ENCODE results near the gene FOXP3. TPM values are rescaled to one million over a fixed set of nuclear protein-coding genes. Genes with fewer than 3 reads are reported as not detected.

The FOXP3 gene
- total RNA-seq, 1 experiment from 2014 or later: not detected

GRCh38 chrX:49228185-49228584 is 36.3 kb downstream of the FOXP3 start:
- H3K9me3 ChIP-seq (ENCODE audit: low read depth, low read length, poor library complexity, severe bottlenecking): no peaks in the 10 kb centered on the region
- no peak for TF ChIP-seq CTCF (conservative IDR thresholded peaks at IDR 0.05; ENCODE audit: low read depth, low read length)
- TF ChIP-seq EZH2 (IDR thresholded peaks at IDR 0.05; ENCODE audit: borderline replicate concordance, low read depth, low read length, poor library complexity, severe bottlenecking): no peak
- no peak overlapping the region for H3K27ac ChIP-seq (ENCODE audit: low read depth, low read length, poor library complexity, severe bottlenecking)
- no peak overlapping the region for H3K4me3 ChIP-seq (ENCODE audit: low read depth, low read length, poor library complexity, severe bottlenecking)
- no peaks in the 10 kb centered on the region for H3K27me3 ChIP-seq (replicated peaks; ENCODE audit: insufficient read depth, low read depth, low read length, poor library complexity)
- intact Hi-C loops (cut with micrococcal nuclease; ENCODE audit: unreplicated experiment): no loop called here
- POLR2A ChIA-PET (ENCODE audit: low non-redundant PET): no interaction called here
- H3K36me3 ChIP-seq (ENCODE audit: insufficient read depth, low read length, poor library complexity, severe bottlenecking): no peaks in the 10 kb centered on the region
- CTCF ChIA-PET: no interaction called here
- DNase-seq (ENCODE audit: low spot score): no peak
- H3K4me1 ChIP-seq (ENCODE audit: insufficient read depth, low read length, poor library complexity, severe bottlenecking): no peaks in the 10 kb centered on the region
- no TSS peak for BruUV-seq (replicated peaks)

- no TSS peak for BruUV-seq (replicated peaks)
- no peaks in the 10 kb centered on the region for H3K9me3 ChIP-seq (ENCODE audit: low read depth, low read length, poor library complexity, severe bottlenecking)
- TF ChIP-seq CTCF (conservative IDR thresholded peaks at IDR 0.05; ENCODE audit: low read depth, low read length) (no peak), EZH2 (IDR thresholded peaks at IDR 0.05; ENCODE audit: borderline replicate concordance, low read depth, low read length, poor library complexity, severe bottlenecking) (no peak)
- no peaks in the 10 kb centered on the region for H3K36me3 ChIP-seq (ENCODE audit: insufficient read depth, low read length, poor library complexity, severe bottlenecking)
- no peaks in the 10 kb centered on the region for H3K4me1 ChIP-seq (ENCODE audit: insufficient read depth, low read length, poor library complexity, severe bottlenecking)
- no peaks in the 10 kb centered on the region for H3K27me3 ChIP-seq (replicated peaks; ENCODE audit: insufficient read depth, low read depth, low read length, poor library complexity)
- DNase-seq (ENCODE audit: low spot score): no peak
- H3K4me3 ChIP-seq (ENCODE audit: low read depth, low read length, poor library complexity, severe bottlenecking): no peak overlapping the region
- CTCF ChIA-PET: no interaction called here
- intact Hi-C loops (cut with micrococcal nuclease; ENCODE audit: unreplicated experiment): no loop called here
- no peak overlapping the region for H3K27ac ChIP-seq (ENCODE audit: low read depth, low read length, poor library complexity, severe bottlenecking)
- POLR2A ChIA-PET (ENCODE audit: low non-redundant PET): no interaction called here
These were observed 36.8 kb downstream of the FOXP3 start for GRCh38 chrX:49227726-49228125.

- POLR2A ChIA-PET (ENCODE audit: low non-redundant PET): no interaction called here
- H3K27ac ChIP-seq (ENCODE audit: low read depth, low read length, poor library complexity, severe bottlenecking): no peak overlapping the region
- DNase-seq (ENCODE audit: low spot score): no peak
- no TSS peak for BruUV-seq (replicated peaks)
- intact Hi-C loops (cut with micrococcal nuclease; ENCODE audit: unreplicated experiment): no loop called here
- H3K27me3 ChIP-seq (replicated peaks; ENCODE audit: insufficient read depth, low read depth, low read length, poor library complexity): no peaks in the 10 kb centered on the region
- TF ChIP-seq EZH2 (IDR thresholded peaks at IDR 0.05; ENCODE audit: borderline replicate concordance, low read depth, low read length, poor library complexity, severe bottlenecking): no peak
- TF ChIP-seq CTCF (conservative IDR thresholded peaks at IDR 0.05; ENCODE audit: low read depth, low read length): no peak
- no peaks in the 10 kb centered on the region for H3K36me3 ChIP-seq (ENCODE audit: insufficient read depth, low read length, poor library complexity, severe bottlenecking)
- CTCF ChIA-PET: no interaction called here
- no peaks in the 10 kb centered on the region for H3K9me3 ChIP-seq (ENCODE audit: low read depth, low read length, poor library complexity, severe bottlenecking)
- H3K4me3 ChIP-seq (ENCODE audit: low read depth, low read length, poor library complexity, severe bottlenecking): no peak overlapping the region
- no peaks in the 10 kb centered on the region for H3K4me1 ChIP-seq (ENCODE audit: insufficient read depth, low read length, poor library complexity, severe bottlenecking)
These were observed 37.6 kb downstream of the FOXP3 start for GRCh38 chrX:49226946-49227345.

Measured in A673 (cell line).